Transverse colon (tissue), 4 donors: ENCODE results near the gene ARTN.

Experiments used
- EP300 ChIP-seq: sonication (generic); formaldehyde crosslinking; IDR thresholded peaks from one replicate; pipeline ENCODE4 v1.6.1; 2017; ENCODE audit warnings: antibody characterized with exemption, low read depth
- POLR2A ChIP-seq: fragments of 450-650 bp; IDR thresholded peaks from one replicate; pipeline ENCODE4 v1.6.1; 2016; ENCODE audit warnings: antibody characterized with exemption, mild to moderate bottlenecking, moderate library complexity
- POLR2AphosphoS5 ChIP-seq, 3 donors: sonication (generic); formaldehyde crosslinking; IDR thresholded peaks; one replicate each; pipeline ENCODE4 v1.6.1; 2016; ENCODE audit warnings: antibody characterized with exemption in 3 of 3
- TF ChIP-seq, protein P1 (sequence below), 5 experiments: fragments of 200-600 bp in 3 of 5; fragments of 450-650 bp in 2 of 5; sonication (generic) in 3 of 5; IDR thresholded peaks; 1 replicate in 2 of 5; 2 replicates in 3 of 5; pipeline ENCODE4 v1.5.1; 2016 to 2017; ENCODE audit warnings: antibody characterized with exemption in 5 of 5, inconsistent platforms in 3 of 5, mild to moderate bottlenecking in 2 of 5, moderate library complexity in 1 of 5

DNA sequence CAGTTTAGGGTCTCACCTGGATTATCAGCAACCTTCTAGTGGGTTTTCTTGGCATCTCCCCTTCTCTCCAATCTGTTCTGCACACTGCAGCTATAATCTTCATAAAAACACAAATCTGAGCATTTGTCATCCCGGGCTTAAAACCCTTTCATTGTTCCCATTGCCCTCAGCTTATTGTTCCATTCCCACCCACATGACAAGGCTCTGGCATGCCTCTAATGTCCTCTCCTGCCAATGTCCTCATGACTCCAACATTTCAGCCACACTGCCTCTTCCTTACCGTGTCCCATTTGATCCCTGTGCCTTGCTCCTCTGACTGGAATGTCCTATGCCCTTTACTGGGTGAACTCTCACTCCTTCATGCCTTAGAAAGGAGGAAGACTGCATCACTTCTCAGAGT lies 28.7 kb downstream of the ARTN start:
- TF ChIP-seq, protein P1, sequence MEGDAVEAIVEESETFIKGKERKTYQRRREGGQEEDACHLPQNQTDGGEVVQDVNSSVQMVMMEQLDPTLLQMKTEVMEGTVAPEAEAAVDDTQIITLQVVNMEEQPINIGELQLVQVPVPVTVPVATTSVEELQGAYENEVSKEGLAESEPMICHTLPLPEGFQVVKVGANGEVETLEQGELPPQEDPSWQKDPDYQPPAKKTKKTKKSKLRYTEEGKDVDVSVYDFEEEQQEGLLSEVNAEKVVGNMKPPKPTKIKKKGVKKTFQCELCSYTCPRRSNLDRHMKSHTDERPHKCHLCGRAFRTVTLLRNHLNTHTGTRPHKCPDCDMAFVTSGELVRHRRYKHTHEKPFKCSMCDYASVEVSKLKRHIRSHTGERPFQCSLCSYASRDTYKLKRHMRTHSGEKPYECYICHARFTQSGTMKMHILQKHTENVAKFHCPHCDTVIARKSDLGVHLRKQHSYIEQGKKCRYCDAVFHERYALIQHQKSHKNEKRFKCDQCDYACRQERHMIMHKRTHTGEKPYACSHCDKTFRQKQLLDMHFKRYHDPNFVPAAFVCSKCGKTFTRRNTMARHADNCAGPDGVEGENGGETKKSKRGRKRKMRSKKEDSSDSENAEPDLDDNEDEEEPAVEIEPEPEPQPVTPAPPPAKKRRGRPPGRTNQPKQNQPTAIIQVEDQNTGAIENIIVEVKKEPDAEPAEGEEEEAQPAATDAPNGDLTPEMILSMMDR (IDR thresholded peaks at IDR 0.05) = no peak
- no peak for TF ChIP-seq POLR2A
- no peak for TF ChIP-seq EP300
- no peak for TF ChIP-seq POLR2AphosphoS5 (IDR thresholded peaks at IDR 0.05)
